ENCODE measurements around the gene THBS2. TPM values are rescaled to one million over a fixed set of nuclear protein-coding genes. Genes with fewer than 3 reads are reported as not detected.

THBS2 gene
- total and polyA plus RNA-seq, 2 donors (not counting 3 experiments of a cell fraction or from before 2014, with no cell fraction given) = 0.08 TPM; not detected in 1

- no peaks in the 10 kb centered on the region for H4K20me1 ChIP-seq (replicated peaks; ENCODE audit: control insufficient read depth, extremely low read depth, insufficient read depth, low read length)
- dilution Hi-C loops (cut with MboI; ENCODE audit: extremely low pct_ligation_motif_present, low sequenced_read_pairs) = no loop called here
- H2AFZ ChIP-seq (ENCODE audit: low read depth, low read length) = no peak overlapping the region
- POLR2A ChIA-PET = no interaction called here
- CTCF ChIA-PET = no interaction called here
- no peaks in the 10 kb centered on the region for H3K9me1 ChIP-seq (replicated peaks; ENCODE audit: control insufficient read depth, extremely low read depth, insufficient read depth, low read length)
- no peak overlapping the region for H3K27ac ChIP-seq (ENCODE audit: insufficient read depth, low read depth, low read length)
- FAIRE-seq (no peak), DNase-seq (ENCODE audit: low read depth, low spot score) (no peak)
- no peaks in the 10 kb centered on the region for H3K36me3 ChIP-seq (ENCODE audit: control insufficient read depth in 2 of 2, extremely low read depth in 1 of 2, insufficient read depth in 2 of 2, low read length in 2 of 2)
- no TSS peak for BruUV-seq (replicated peaks)
- H3K9ac ChIP-seq (replicated peaks; ENCODE audit: extremely low read depth, insufficient read depth, low read length) = no peak overlapping the region
- peaks cover 2% of the 10 kb centered on the region for H3K9me3 ChIP-seq (replicated peaks; ENCODE audit: control insufficient read depth, insufficient read depth, low read length)
- no peak overlapping the region for H3K4me3 ChIP-seq (replicated peaks in 1 of 3; ENCODE audit: insufficient read depth in 1 of 3, low read depth in 1 of 3, low read length in 3 of 3)
- no peak overlapping the region for H3K4me2 ChIP-seq (ENCODE audit: insufficient read depth, low read length)
- TF ChIP-seq JUN (IDR thresholded peaks at IDR 0.05; ENCODE audit: borderline replicate concordance, insufficient read depth, insufficient read length, low read depth) (no peak), EZH2 (IDR thresholded peaks at IDR 0.05; ENCODE audit: borderline replicate concordance, low read depth, low read length, severe bottlenecking) (no peak), FOS (IDR thresholded peaks at IDR 0.05; ENCODE audit: borderline replicate concordance, insufficient read depth, low read length) (no peak), POLR2A (IDR thresholded peaks at IDR 0.05; ENCODE audit: low read depth, low read length) (no peak), MYC (IDR thresholded peaks at IDR 0.05; ENCODE audit: low read depth, low read length) (no peak), CTCF (IDR thresholded peaks at IDR 0.05; ENCODE audit: extremely low read depth in 1 of 2, insufficient read depth in 1 of 2, low read depth in 1 of 2, low read length in 2 of 2) (no peak)
- no peaks in the 10 kb centered on the region for H3K79me2 ChIP-seq (ENCODE audit: control insufficient read depth, insufficient read depth, low read length)
- no peaks in the 10 kb centered on the region for H3K4me1 ChIP-seq (ENCODE audit: control insufficient read depth, extremely low read depth, insufficient read depth, low read length)
- intact Hi-C loops (cut with micrococcal nuclease) = no loop called here
- H3K27me3 ChIP-seq (ENCODE audit: control insufficient read depth in 2 of 2, insufficient read depth in 2 of 2, low read length in 2 of 2) = no peaks in the 10 kb centered on the region
Measured at GRCh38 chr6:169175360-169175887, 78.2 kb downstream of the THBS2 start.
